DND-41 (cell line): ENCODE data around the gene NUDT5.

ENCODE experiments used
- ATAC-seq: fragments of 200-7000 bp; cut with Tn5 transposase; 3 replicates; pipeline ENCODE4 v1.9.1; 2021; ENCODE audit warnings: low read depth; ENCODE audit not compliant: insufficient read depth
- DNase-seq: peaks from one replicate; pipeline ENCODE4 v3.0.0-alpha.2; 2020
- H2AFZ ChIP-seq: 2 replicates; pipeline ENCODE4 v1.6.0; 2012; ENCODE audit warnings: low read depth, low read length
- H3K27ac ChIP-seq: 2 replicates; pipeline ENCODE4 v1.5.1; 2012; ENCODE audit warnings: low read length, inconsistent platforms
- H3K27me3 ChIP-seq: fragments of 200-600 bp; sonication (generic); 2 replicates; pipeline ENCODE4 v1.6.0; 2012; ENCODE audit warnings: low read length, mild to moderate bottlenecking, inconsistent platforms; ENCODE audit not compliant: insufficient read depth, poor library complexity
- H3K36me3 ChIP-seq: 2 replicates; pipeline ENCODE4 v1.5.1; 2012; ENCODE audit warnings: low read length, inconsistent platforms; ENCODE audit not compliant: insufficient read depth
- H3K4me1 ChIP-seq: 2 replicates; pipeline ENCODE4 v1.5.1; 2012; ENCODE audit warnings: mild to moderate bottlenecking, low read length; ENCODE audit not compliant: insufficient read depth
- H3K4me2 ChIP-seq: 2 replicates; pipeline ENCODE4 v1.6.0; 2012; ENCODE audit warnings: mild to moderate bottlenecking, moderate library complexity, low read length, inconsistent platforms; ENCODE audit not compliant: insufficient read depth
- H3K4me3 ChIP-seq, 2 experiments: fragments of 200-600 bp in 1 of 2; shearing (Covaris generic) in 1 of 2; 2 replicates each; pipeline ENCODE4 v1.5.1; 2012 to 2016; ENCODE audit warnings: inconsistent platforms in 2 of 2, low read length in 2 of 2, mild to moderate bottlenecking in 2 of 2, low read depth in 1 of 2, moderate library complexity in 1 of 2
- H3K79me2 ChIP-seq: 2 replicates; pipeline ENCODE4 v1.6.0; 2012; ENCODE audit warnings: low read length, inconsistent platforms; ENCODE audit not compliant: insufficient read depth
- H3K9ac ChIP-seq: 2 replicates; pipeline ENCODE4 v1.6.0; 2012; ENCODE audit warnings: low read depth, mild to moderate bottlenecking, inconsistent platforms, low read length, moderate library complexity
- H3K9me3 ChIP-seq: 2 replicates; pipeline ENCODE4 v1.5.1; 2012; ENCODE audit warnings: low read length, moderate library complexity, mild to moderate bottlenecking, inconsistent platforms; ENCODE audit not compliant: insufficient read depth, severe bottlenecking
- H4K20me1 ChIP-seq: 2 replicates; pipeline ENCODE4 v1.6.0; 2012; ENCODE audit warnings: low read length; ENCODE audit not compliant: insufficient read depth
- CTCF ChIP-seq: IDR thresholded peaks from 2 replicates; pipeline ENCODE4 v1.5.1; 2012; ENCODE audit warnings: borderline replicate concordance, low read length, moderate library complexity, mild to moderate bottlenecking; ENCODE audit not compliant: poor library complexity, severe bottlenecking; ENCODE audit errors: extremely low read depth
- EZH2 ChIP-seq: IDR thresholded peaks from 3 replicates; pipeline ENCODE4 v1.6.1; 2012; ENCODE audit warnings: borderline replicate concordance, low read depth, mild to moderate bottlenecking, moderate library complexity, low read length, inconsistent platforms; ENCODE audit not compliant: severe bottlenecking

Gene NUDT5

GRCh38 chr10:12198156-12198555, 2.5 kb upstream of the NUDT5 start:
- H3K4me1 ChIP-seq = peaks cover 44% of the 10 kb centered on the region
- no peaks in the 10 kb centered on the region for H3K9me3 ChIP-seq
- no peak overlapping the region for H3K9ac ChIP-seq
- peak overlapping the region in 1 of 2 experiments; percentile 35; a peak in 1 of 4 replicates for H3K4me3 ChIP-seq
- ATAC-seq (no peak), DNase-seq (no peak)
- H3K4me2 ChIP-seq = peak overlapping the region; percentile 85; the same call in 1 of the 2 replicates
- peaks cover 95% of the 10 kb centered on the region for H3K79me2 ChIP-seq
- peaks cover 49% of the 10 kb centered on the region for H3K36me3 ChIP-seq
- H3K27me3 ChIP-seq = no peaks in the 10 kb centered on the region
- H4K20me1 ChIP-seq = peaks cover 26% of the 10 kb centered on the region; the same call in 1 of the 2 replicates
- no peak overlapping the region for H2AFZ ChIP-seq
- no peak overlapping the region for H3K27ac ChIP-seq
- TF ChIP-seq CTCF (no peak), EZH2 (no peak)

GRCh38 chr10:12196531-12197211, 980 bp upstream of the NUDT5 start:
- Histone ChIP-seq H3K36me3 (peaks cover 39% of the 10 kb centered on the region), H3K27me3 (no peaks in the 10 kb centered on the region), H3K27ac (peak overlapping the region; percentile 97), H3K4me2 (peak overlapping the region; percentile 85), H3K4me3 (peak overlapping the region; percentile 77 to 78), H4K20me1 (peaks cover 19% of the 10 kb centered on the region; the same call in 1 of the 2 replicates), H3K9ac (peak overlapping the region; percentile 78), H3K9me3 (no peaks in the 10 kb centered on the region), H3K79me2 (peaks cover 95% of the 10 kb centered on the region), H3K4me1 (peaks cover 44% of the 10 kb centered on the region), H2AFZ (peak overlapping the region; percentile 95)
- no peak for TF ChIP-seq EZH2
- TF ChIP-seq CTCF = no peak
- ATAC-seq (no peak), DNase-seq (no peak)

- ATAC-seq (peak; percentile 22), DNase-seq (no peak)
- H3K36me3 ChIP-seq = peaks cover 29% of the 10 kb centered on the region
- TF ChIP-seq EZH2 = no peak
- no peak for TF ChIP-seq CTCF
- peaks cover 95% of the 10 kb centered on the region for H3K79me2 ChIP-seq
- peaks cover 8% of the 10 kb centered on the region; the same call in 1 of the 2 replicates for H4K20me1 ChIP-seq
- H2AFZ ChIP-seq = peak overlapping the region; percentile 95
- H3K4me1 ChIP-seq = peaks cover 35% of the 10 kb centered on the region
- peak overlapping the region; percentile 77 to 78 for H3K4me3 ChIP-seq
- H3K27ac ChIP-seq = peak overlapping the region; percentile 97
- H3K4me2 ChIP-seq = peak overlapping the region; percentile 85
- peak overlapping the region; percentile 78 for H3K9ac ChIP-seq
- H3K27me3 ChIP-seq = no peaks in the 10 kb centered on the region
- H3K9me3 ChIP-seq = no peaks in the 10 kb centered on the region
Observed at GRCh38 chr10:12195281-12195602, 449 bp downstream of the NUDT5 start.
